B cell (primary cell): ENCODE data around the gene CMTM1.

Experiments
- CTCF ChIP-seq: fragments of 200-600 bp; IDR thresholded peaks from one replicate; pipeline ENCODE4 v1.8.0; 2022; ENCODE audit warnings: antibody characterized with exemption, mild to moderate bottlenecking
- EZH2 ChIP-seq: IDR thresholded peaks from 2 replicates; pipeline ENCODE4 v1.6.1; 2012; ENCODE audit warnings: borderline replicate concordance, low read depth, mild to moderate bottlenecking, moderate library complexity, low read length; ENCODE audit not compliant: insufficient read depth, poor library complexity, severe bottlenecking

GRCh38 chr16:66547101-66547989 is 18.9 kb upstream of the CMTM1 start:
- TF ChIP-seq CTCF (no peak), EZH2 (no peak)
